Transverse colon (tissue), 4 donors: ENCODE results near the gene NECTIN4. TPM values are rescaled to one million over a fixed set of nuclear protein-coding genes. Genes with fewer than 3 reads are reported as not detected.

Experiments
- DNase-seq: peaks from one replicate; pipeline ENCODE4 v3.0.0-alpha.2; 2019
- H3K27ac ChIP-seq, 4 donors: fragments of 200-600 bp; sonication (generic); 2 replicates each; pipeline ENCODE4 v1.5.1; 2016 to 2018; ENCODE audit warnings: inconsistent platforms in 4 of 4
- H3K27me3 ChIP-seq: fragments of 200-600 bp; sonication (generic); 2 replicates; pipeline ENCODE4 v1.5.1; 2017; ENCODE audit warnings: inconsistent platforms
- H3K36me3 ChIP-seq, 4 donors: fragments of 200-600 bp; sonication (generic); 2 replicates each; pipeline ENCODE4 v1.5.1; 2017 to 2019; ENCODE audit warnings: inconsistent platforms in 4 of 4
- H3K4me1 ChIP-seq, 4 donors: fragments of 200-600 bp; sonication (generic); 2 replicates each; pipeline ENCODE4 v1.5.1; 2017 to 2020; ENCODE audit warnings: inconsistent platforms in 4 of 4
- H3K4me3 ChIP-seq, 4 donors: fragments of 200-600 bp; sonication (generic); 1 replicate in 1 of 4; 2 replicates in 3 of 4; pipeline versions ENCODE4 v1.5.1 to v1.6.1; 2017 to 2019; ENCODE audit warnings: inconsistent platforms in 4 of 4
- H3K9me3 ChIP-seq, 2 donors: fragments of 200-600 bp; sonication (generic); 2 replicates each; pipeline ENCODE4 v1.5.1; 2017 to 2019; ENCODE audit warnings: inconsistent platforms in 2 of 2
- CTCF ChIP-seq, 5 experiments: fragments of 200-600 bp in 3 of 5; fragments of 450-650 bp in 2 of 5; sonication (generic) in 3 of 5; IDR thresholded peaks; 1 replicate in 2 of 5; 2 replicates in 3 of 5; pipeline ENCODE4 v1.5.1; 2016 to 2017; ENCODE audit warnings: antibody characterized with exemption in 5 of 5, inconsistent platforms in 3 of 5, mild to moderate bottlenecking in 2 of 5, moderate library complexity in 1 of 5
- EP300 ChIP-seq: sonication (generic); formaldehyde crosslinking; IDR thresholded peaks from one replicate; pipeline ENCODE4 v1.6.1; 2017; ENCODE audit warnings: antibody characterized with exemption, low read depth
- POLR2A ChIP-seq: fragments of 450-650 bp; IDR thresholded peaks from one replicate; pipeline ENCODE4 v1.6.1; 2016; ENCODE audit warnings: antibody characterized with exemption, mild to moderate bottlenecking, moderate library complexity
- POLR2AphosphoS5 ChIP-seq, 3 donors: sonication (generic); formaldehyde crosslinking; IDR thresholded peaks; one replicate each; pipeline ENCODE4 v1.6.1; 2016; ENCODE audit warnings: antibody characterized with exemption in 3 of 3
- WGBS, 2 donors: methylation state at CpG; one replicate each; pipeline ENCODE4 v1.1.5; 2018; ENCODE audit warnings: low coverage in 1 of 2; 5-methylcytosine and 5-hydroxymethylcytosine counted together
- in situ Hi-C, 4 donors: fragments of 200-750 bp; cut with MboI; loops; one replicate each; pipeline versions ENCODE4 v1.15.0 to v1.15.1; 2017; ENCODE audit warnings: low sequenced_read_pairs in 3 of 4, low pct_ligation_motif_present in 1 of 4, low pct_unique_long_range_greater_than_20kb in 1 of 4
- intact Hi-C: fragments of 100-400 bp; cut with DNase I; formaldehyde crosslinking; loops from one replicate; pipeline ENCODE4 v1.15.1; 2023; ENCODE audit warnings: low total_unique reads
- total RNA-seq, 4 donors: library from RNA; depleted of rRNA; stranded (reverse); fragments of >200 nt; gene quantifications; one replicate each; pipeline ENCODE4 v1.1.0, GENCODE V29; 2016

The NECTIN4 gene
- total RNA-seq, 4 donors from 2014 or later = 0.37 to 4.0 (median 0.82) TPM; not detected in 1

GRCh38 chr1:161111117-161111516 is 21.8 kb upstream of the NECTIN4 start:
- peaks cover 3 to 35% (median 5%) of the 10 kb centered on the region in 4 donors for H3K4me1 ChIP-seq
- H3K27ac ChIP-seq = no peak overlapping the region
- no peak overlapping the region for H3K4me3 ChIP-seq
- H3K9me3 ChIP-seq = no peaks in the 10 kb centered on the region
- TF ChIP-seq EP300 (no peak), POLR2AphosphoS5 (IDR thresholded peaks at IDR 0.05) (no peak), CTCF (IDR thresholded peaks at IDR 0.05) (no peak), POLR2A (no peak)
- no peaks in the 10 kb centered on the region for H3K27me3 ChIP-seq
- 88% methylated on average over 3 of the region's 3 CpGs; no CpG with 5 or more reads in 1 of the 2 donors for WGBS, 2 donors
- intact Hi-C loops (no loop called here), in situ Hi-C loops (no loop called here)
- no peaks in the 10 kb centered on the region for H3K36me3 ChIP-seq
- DNase-seq = no peak

GRCh38 chr1:161106431-161106830 is 17.1 kb upstream of the NECTIN4 start:
- in situ Hi-C loops (no loop called here), intact Hi-C loops (no loop called here)
- Histone ChIP-seq H3K27ac (no peak overlapping the region), H3K36me3 (peaks cover 0 to 6% (median 0%) of the 10 kb centered on the region in 4 donors), H3K4me1 (no peaks in the 10 kb centered on the region), H3K4me3 (no peak overlapping the region), H3K9me3 (no peaks in the 10 kb centered on the region), H3K27me3 (no peaks in the 10 kb centered on the region)
- TF ChIP-seq EP300 = no peak
- no peak for TF ChIP-seq POLR2A
- TF ChIP-seq CTCF (IDR thresholded peaks at IDR 0.05) = no peak
- no peak for TF ChIP-seq POLR2AphosphoS5 (IDR thresholded peaks at IDR 0.05)
- no peak for DNase-seq
- WGBS, 2 donors = 92 to 95% methylated on average over 1 of the region's 1 CpG

- no peak for DNase-seq
- H3K27ac ChIP-seq = no peak overlapping the region
- H3K4me3 ChIP-seq = no peak overlapping the region
- intact Hi-C loops (no loop called here), in situ Hi-C loops (no loop called here)
- WGBS, 2 donors = 84 to 88% methylated on average over 2 of the region's 2 CpGs
- peaks cover 6 to 20% (median 9%) of the 10 kb centered on the region in 4 donors for H3K4me1 ChIP-seq
- H3K36me3 ChIP-seq = peaks cover 0 to 9% (median 6%) of the 10 kb centered on the region in 4 donors
- H3K27me3 ChIP-seq = no peaks in the 10 kb centered on the region
- no peak for TF ChIP-seq CTCF (IDR thresholded peaks at IDR 0.05)
- no peak for TF ChIP-seq POLR2AphosphoS5 (IDR thresholded peaks at IDR 0.05)
- TF ChIP-seq EP300 = no peak
- no peak for TF ChIP-seq POLR2A
- H3K9me3 ChIP-seq = no peaks in the 10 kb centered on the region
These were observed 11.2 kb upstream of the NECTIN4 start for GRCh38 chr1:161100556-161100955.

DNA sequence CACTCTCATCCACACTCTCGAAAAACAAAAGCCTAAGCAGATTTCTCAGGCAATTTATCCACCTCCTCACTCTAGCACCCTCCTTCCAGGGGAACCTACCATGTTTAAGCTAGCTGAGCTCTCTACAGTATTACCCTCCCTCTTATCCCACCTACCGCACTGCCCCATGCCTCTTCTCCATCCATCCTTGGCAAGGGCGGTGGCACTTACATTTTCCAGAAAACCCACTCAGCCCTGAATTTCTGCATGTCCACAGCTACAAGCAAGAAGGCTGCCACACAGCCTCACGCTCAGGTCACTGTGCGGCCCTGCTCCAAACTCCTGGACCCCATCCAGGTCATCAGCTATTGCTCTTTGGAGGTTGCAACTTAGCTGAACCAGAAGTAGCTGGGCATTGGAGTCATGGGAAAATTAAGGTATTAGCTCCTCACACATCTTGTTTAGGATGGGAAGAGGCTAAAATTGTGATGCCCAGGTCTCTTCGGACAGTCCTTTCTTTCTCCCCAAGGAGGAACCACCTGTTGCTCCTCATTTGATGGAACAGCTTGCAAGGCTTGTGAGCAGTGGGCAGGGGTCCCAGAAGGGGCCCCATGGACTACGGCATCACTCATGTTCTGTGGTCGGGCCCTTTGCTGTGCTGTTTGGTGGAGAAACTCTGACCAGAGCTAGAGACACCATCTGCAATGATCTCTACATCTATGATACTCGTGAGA is 9.9 kb upstream of the NECTIN4 start:
- H3K27me3 ChIP-seq = no peaks in the 10 kb centered on the region
- in situ Hi-C loops = loop anchor here in 3 of 4 donors (5.0 to 25.0 kb wide), 3 partner anchors 102 to 262 kb away; no protein-coding TSS in a partner anchor
- no peaks in the 10 kb centered on the region for H3K9me3 ChIP-seq
- intact Hi-C loops = loop anchor here (5.0 kb wide), 1 partner anchor 102 kb away; no protein-coding TSS in a partner anchor
- WGBS, 2 donors = 71 to 79% methylated on average over 2 to 9 of the region's 9 CpGs
- H3K27ac ChIP-seq = peak overlapping the region in 3 of 4 donors; percentile 66 to 88 (median 79)
- H3K4me3 ChIP-seq = peak overlapping the region in 3 of 4 donors; percentile 51 to 75 (median 62)
- H3K4me1 ChIP-seq = peaks cover 6 to 20% (median 9%) of the 10 kb centered on the region in 4 donors
- no peak for DNase-seq
- TF ChIP-seq POLR2A (no peak), EP300 (no peak)
- H3K36me3 ChIP-seq = peaks cover 0 to 9% (median 6%) of the 10 kb centered on the region in 4 donors
